ENCODE measurements around the gene BRDT.

DNA sequence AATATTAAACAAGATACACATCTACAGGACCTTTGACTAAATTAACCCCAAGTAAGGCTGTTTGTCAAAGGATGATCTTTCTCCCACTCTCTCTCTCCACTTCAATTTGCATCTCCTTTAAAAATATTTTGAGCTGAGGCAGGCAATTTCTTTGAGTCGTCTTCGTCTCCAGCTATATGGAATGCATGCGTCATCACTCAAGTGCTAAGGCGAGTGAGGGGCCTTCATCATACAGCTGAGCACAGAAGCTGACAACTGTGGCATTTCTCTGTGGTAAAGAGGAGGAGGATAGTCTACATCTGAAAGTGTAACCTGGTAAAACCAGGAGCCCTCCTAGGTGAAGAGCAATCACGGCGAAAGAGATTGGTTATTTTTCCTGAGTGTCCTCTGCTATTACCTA, 88.2 kb downstream of the BRDT start:
- TF ChIP-seq FOXM1 (IDR thresholded peaks at IDR 0.05; ENCODE audit: borderline replicate concordance): no peak
- TF ChIP-seq ELF4 (IDR thresholded peaks at IDR 0.05): no peak
- no peak for TF ChIP-seq BHLHE40 (IDR thresholded peaks at IDR 0.05; ENCODE audit: borderline replicate concordance)
- TF ChIP-seq FOXA1 (IDR thresholded peaks at IDR 0.05): no peak
- TF ChIP-seq HDGF (IDR thresholded peaks at IDR 0.05; ENCODE audit: borderline replicate concordance): no peak
